Activated CD4-positive, alpha-beta T cell treated with anti-CD3 and anti-CD28 coated beads, Interleukin-2, amount 10 ng/mL, durations not matched to agents 24 days and 14 days (primary cell): Measurements from ENCODE around the gene SLC39A12. TPM values are rescaled to one million over a fixed set of nuclear protein-coding genes. Genes with fewer than 3 reads are reported as not detected.

Experiments
- DNase-seq: peaks from one replicate; pipeline ENCODE4 v3.0.0; 2022
- H3K27ac Mint-ChIP-seq: one replicate; pipeline ENCODE4 v1.8.0; 2022; ENCODE audit warnings: mild to moderate bottlenecking, mixed read lengths
- H3K27me3 Mint-ChIP-seq: one replicate; pipeline ENCODE4 v1.8.0; 2022; ENCODE audit warnings: mixed read lengths
- H3K36me3 Mint-ChIP-seq: one replicate; pipeline ENCODE4 v1.8.0; 2022; ENCODE audit warnings: low read depth, mild to moderate bottlenecking, mixed read lengths
- H3K4me1 Mint-ChIP-seq: one replicate; pipeline ENCODE4 v1.8.0; 2021; ENCODE audit warnings: mixed read lengths
- H3K4me3 Mint-ChIP-seq: one replicate; pipeline ENCODE4 v1.8.0; 2022; ENCODE audit warnings: mild to moderate bottlenecking, moderate library complexity, mixed read lengths
- H3K9me3 Mint-ChIP-seq: one replicate; pipeline ENCODE4 v1.8.0; 2021; ENCODE audit warnings: mixed read lengths
- intact Hi-C: fragments of 100-400 bp; cut with micrococcal nuclease; formaldehyde crosslinking; loops from one replicate; pipeline ENCODE4 v1.15.1; 2023
- total RNA-seq: library from RNA; stranded (reverse); gene quantifications from 2 replicates; pipeline ENCODE4 v1.2.3, GENCODE V29; 2022

SLC39A12 gene
- total RNA-seq, 1 donor from 2014 or later = not detected

DNA sequence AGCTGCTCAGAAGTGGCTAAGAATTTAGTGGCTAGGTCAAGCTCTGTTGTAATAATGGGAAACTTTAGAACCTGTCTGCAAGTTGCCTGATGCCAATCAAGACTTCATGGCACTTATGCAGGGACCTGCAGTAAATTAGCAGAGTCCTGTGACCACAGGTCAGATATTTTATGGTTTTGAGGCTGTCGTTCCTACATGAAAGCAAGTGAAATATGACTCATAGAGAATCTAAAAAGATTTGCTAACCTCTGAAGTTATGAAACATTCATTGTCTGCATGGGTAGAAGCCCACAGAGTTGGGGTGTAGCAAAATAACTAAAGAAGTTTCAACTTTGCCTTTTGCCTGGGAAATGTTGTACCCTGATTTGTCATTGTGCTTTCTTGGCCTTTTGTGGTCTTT is 32.3 kb downstream of the SLC39A12 start:
- Mint-ChIP-seq H3K4me3 (no peak overlapping the region), H3K4me1 (no peaks in the 10 kb centered on the region), H3K36me3 (no peaks in the 10 kb centered on the region), H3K27ac (no peak overlapping the region), H3K9me3 (no peaks in the 10 kb centered on the region), H3K27me3 (no peaks in the 10 kb centered on the region)
- intact Hi-C loops = no loop called here
- no peak for DNase-seq

DNA sequence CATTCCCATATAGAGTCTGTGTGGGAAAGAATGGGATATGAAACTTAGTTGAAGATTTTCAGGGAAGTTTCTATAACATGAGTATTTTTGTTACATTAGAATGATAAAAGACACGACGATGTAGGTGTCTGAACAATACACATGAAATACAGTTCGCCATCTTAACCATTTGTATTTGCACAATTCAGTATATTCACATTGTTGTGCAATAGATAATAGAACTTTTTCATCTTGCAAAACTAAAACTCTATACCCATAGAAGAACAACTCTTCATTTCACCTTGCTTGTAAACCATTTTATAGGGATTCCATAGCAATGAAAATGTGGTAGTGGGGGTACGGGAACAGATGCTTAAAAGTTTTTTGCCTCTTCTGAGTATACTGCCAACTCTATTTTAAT is 32.8 kb downstream of the SLC39A12 start:
- H3K4me3 Mint-ChIP-seq = no peak overlapping the region
- no peaks in the 10 kb centered on the region for H3K4me1 Mint-ChIP-seq
- intact Hi-C loops = no loop called here
- H3K36me3 Mint-ChIP-seq = no peaks in the 10 kb centered on the region
- H3K27ac Mint-ChIP-seq = no peak overlapping the region
- H3K9me3 Mint-ChIP-seq = no peaks in the 10 kb centered on the region
- DNase-seq = no peak
- no peaks in the 10 kb centered on the region for H3K27me3 Mint-ChIP-seq

DNA sequence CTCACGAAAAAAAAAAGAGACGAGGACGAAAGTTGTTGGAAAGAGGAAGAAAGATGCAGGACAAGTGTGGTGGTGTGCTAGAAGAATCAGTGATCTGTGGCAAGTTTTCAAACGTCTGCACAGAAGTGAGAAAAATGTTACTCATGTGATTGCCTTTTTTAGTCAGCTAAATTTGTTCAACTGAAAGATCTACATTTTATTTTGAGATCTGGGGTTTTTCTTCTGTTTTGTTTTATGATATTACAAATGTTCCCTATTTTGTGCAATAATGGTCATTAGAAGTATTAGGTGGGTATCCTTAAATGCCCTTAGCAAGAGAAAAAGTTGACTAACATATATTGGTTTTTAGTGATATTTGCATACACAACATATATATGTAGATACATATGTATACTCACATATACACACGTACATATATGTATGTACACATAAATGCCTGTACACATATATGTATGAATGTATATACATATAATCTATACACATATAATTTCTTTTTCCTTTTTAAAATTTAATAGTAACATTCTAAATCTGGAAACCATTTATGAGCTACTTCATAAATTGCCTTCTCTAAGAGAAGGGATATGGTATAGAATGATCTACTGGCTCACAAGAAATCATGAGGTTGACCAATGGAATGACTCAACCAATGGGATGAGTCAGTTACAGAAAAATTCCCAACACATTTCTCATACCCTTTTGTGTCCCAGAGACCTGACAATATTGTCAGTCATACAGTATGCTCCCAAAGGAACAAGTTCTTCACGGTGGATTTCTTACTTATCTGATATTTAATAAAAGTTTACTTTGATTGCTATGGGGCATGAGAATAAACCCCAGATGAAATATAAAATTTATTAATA is 38.4 kb downstream of the SLC39A12 start:
- Mint-ChIP-seq H3K4me1 (no peaks in the 10 kb centered on the region), H3K9me3 (no peaks in the 10 kb centered on the region), H3K27me3 (no peaks in the 10 kb centered on the region), H3K4me3 (no peak overlapping the region), H3K36me3 (no peaks in the 10 kb centered on the region), H3K27ac (no peak overlapping the region)
- DNase-seq = no peak
- intact Hi-C loops = no loop called here

DNA sequence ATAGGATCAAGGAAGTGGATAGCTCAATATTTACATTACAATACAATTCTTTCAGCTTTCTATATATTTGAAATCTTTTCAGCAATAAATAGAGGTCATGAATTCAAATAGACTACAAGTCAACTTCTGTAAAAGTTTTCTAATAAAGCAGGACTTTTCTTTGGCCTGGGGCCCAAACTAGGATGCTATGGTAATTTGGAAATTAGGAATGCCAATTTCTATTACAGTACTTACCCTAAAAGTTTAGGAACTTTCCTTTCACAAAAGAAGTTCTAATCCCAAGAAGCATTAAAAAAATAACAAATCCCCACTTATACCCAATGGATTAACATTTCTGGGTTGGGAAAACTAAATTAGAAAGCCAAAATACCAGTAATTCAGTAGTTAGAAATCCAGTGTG is 40.5 kb downstream of the SLC39A12 start:
- H3K27ac Mint-ChIP-seq = no peak overlapping the region
- H3K9me3 Mint-ChIP-seq = no peaks in the 10 kb centered on the region
- intact Hi-C loops = no loop called here
- no peaks in the 10 kb centered on the region for H3K36me3 Mint-ChIP-seq
- H3K4me3 Mint-ChIP-seq = no peak overlapping the region
- H3K27me3 Mint-ChIP-seq = no peaks in the 10 kb centered on the region
- no peaks in the 10 kb centered on the region for H3K4me1 Mint-ChIP-seq
- no peak for DNase-seq

DNA sequence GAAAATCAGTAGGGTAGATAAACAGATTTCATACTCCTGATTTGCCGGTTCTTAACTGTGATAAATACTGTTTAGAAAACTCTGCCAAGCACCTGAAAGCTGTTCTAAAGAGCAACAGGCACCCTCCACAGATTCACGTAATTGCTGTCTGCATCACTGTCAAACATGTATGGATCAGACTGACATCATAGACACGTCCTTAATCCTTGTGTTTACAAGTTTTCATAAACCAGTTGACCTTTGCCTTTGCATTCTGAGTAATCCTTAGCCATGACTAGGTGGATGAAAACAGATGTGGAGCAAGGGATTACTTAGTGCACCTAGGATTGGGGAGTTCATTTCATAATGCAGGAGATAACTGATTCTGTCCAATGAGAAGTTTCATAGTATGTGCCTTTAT is 41.6 kb downstream of the SLC39A12 start:
- H3K4me1 Mint-ChIP-seq = no peaks in the 10 kb centered on the region

DNA sequence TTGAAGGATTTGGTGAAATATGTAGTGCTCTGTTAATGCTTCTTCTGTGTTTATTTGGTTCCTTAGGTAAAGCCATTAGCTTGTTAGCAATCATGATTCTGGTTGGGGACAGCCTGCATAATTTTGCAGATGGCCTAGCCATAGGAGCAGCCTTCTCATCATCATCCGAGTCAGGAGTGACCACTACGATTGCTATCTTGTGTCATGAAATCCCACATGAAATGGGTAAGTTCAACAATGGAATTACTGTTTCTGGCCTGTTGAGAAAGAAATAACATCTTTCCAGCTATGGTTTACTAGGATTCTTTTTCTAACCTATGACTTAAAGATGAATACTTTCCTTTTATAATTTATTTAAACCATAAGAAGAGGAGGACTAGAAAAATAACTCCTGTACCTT is 48.9 kb downstream of the SLC39A12 start:
- Mint-ChIP-seq H3K27ac (no peak overlapping the region), H3K4me3 (no peak overlapping the region)

More for the DNA sequence above, 41.6 kb downstream of the SLC39A12 start:
- H3K4me3 Mint-ChIP-seq = no peak overlapping the region
- no peak overlapping the region for H3K27ac Mint-ChIP-seq
- H3K36me3 Mint-ChIP-seq = no peaks in the 10 kb centered on the region
- no peaks in the 10 kb centered on the region for H3K9me3 Mint-ChIP-seq
- no peak for DNase-seq
- H3K27me3 Mint-ChIP-seq = no peaks in the 10 kb centered on the region
- intact Hi-C loops = no loop called here

DNA sequence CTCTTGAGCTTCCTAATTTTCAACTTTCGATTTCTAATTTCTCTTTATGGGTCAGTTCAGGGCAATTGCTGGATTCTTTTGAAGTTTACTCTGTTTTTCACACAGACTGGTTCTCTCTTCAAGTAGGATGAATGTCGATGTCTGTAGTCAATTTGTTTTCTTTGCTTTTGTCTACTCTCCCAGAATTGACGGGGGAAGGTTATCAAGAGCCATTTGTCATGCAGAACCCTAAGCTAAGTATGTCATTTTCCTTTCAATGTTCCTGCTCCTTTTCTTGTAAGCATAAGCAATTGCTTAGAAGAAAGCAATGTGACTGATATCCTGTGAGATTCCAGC is 53.7 kb downstream of the SLC39A12 start:
- no peak overlapping the region for H3K4me3 Mint-ChIP-seq
- H3K36me3 Mint-ChIP-seq = no peaks in the 10 kb centered on the region
- H3K27ac Mint-ChIP-seq = no peak overlapping the region
- H3K9me3 Mint-ChIP-seq = no peaks in the 10 kb centered on the region
- no peaks in the 10 kb centered on the region for H3K4me1 Mint-ChIP-seq
- no peak for DNase-seq
- H3K27me3 Mint-ChIP-seq = no peaks in the 10 kb centered on the region
- intact Hi-C loops = no loop called here

More for the DNA sequence above, 48.9 kb downstream of the SLC39A12 start:
- Mint-ChIP-seq H3K4me1 (no peaks in the 10 kb centered on the region), H3K9me3 (no peaks in the 10 kb centered on the region), H3K27me3 (no peaks in the 10 kb centered on the region), H3K36me3 (no peaks in the 10 kb centered on the region)
- no peak for DNase-seq
- intact Hi-C loops = no loop called here

DNA sequence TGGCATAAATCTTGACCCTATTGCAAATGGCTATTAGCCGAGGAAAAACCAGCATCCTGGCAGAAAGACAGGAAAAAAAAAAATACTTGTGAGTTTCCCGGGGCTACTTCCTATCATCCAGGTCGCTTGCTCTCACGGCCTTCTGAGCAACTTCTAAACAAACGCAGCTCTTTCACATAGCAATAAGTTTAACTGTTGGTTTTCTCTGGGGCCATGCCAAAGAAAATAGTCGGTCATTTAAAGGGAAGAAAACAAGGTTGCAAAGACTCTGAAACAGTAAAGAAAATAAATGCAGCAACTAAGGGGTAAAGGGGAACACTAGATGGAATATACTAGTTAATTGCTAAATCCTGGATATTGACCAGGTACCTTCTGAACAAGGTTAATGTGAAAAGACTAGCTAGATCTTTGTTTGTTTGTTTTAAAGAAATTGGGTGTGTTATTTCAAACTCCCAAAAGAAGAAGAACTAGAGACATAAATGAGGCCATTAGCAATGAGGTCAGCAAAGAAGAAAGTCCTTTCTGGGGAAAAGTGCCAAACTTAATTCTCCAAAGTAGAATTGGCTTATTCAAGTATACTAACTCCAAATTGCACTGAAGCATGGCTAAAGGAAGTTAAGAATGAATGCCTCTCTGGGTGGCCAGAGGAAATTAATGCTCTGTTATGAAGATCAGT is 54.2 kb downstream of the SLC39A12 start:
- Mint-ChIP-seq H3K9me3 (no peaks in the 10 kb centered on the region), H3K36me3 (no peaks in the 10 kb centered on the region), H3K27ac (no peak overlapping the region), H3K27me3 (peaks cover 2% of the 10 kb centered on the region), H3K4me3 (no peak overlapping the region), H3K4me1 (no peaks in the 10 kb centered on the region)
- DNase-seq = no peak
- intact Hi-C loops = no loop called here

DNA sequence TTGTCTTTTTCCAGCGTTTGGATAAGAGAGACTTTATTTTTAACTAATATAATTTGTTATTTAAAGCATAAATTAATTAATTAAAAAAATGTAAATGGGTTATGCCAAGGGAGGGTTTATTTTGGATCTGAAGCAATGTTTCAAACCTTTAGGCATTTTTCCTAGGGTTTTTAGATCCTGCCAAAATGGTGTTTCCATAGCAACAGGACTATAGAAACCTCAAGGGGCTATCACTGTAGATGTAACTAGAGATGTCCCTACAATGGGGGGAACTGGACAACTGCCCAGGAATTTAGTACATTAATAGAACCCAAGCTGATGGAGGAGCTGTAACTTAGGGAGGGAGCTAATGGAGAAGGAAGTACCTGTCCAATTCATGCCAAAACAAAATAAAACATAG is 57.3 kb downstream of the SLC39A12 start:
- H3K4me1 Mint-ChIP-seq = no peaks in the 10 kb centered on the region
- intact Hi-C loops = no loop called here
- no peak overlapping the region for H3K4me3 Mint-ChIP-seq
- H3K36me3 Mint-ChIP-seq = no peaks in the 10 kb centered on the region
- no peak overlapping the region for H3K27ac Mint-ChIP-seq
- DNase-seq = no peak
- no peaks in the 10 kb centered on the region for H3K9me3 Mint-ChIP-seq
- H3K27me3 Mint-ChIP-seq = peaks cover 2% of the 10 kb centered on the region

DNA sequence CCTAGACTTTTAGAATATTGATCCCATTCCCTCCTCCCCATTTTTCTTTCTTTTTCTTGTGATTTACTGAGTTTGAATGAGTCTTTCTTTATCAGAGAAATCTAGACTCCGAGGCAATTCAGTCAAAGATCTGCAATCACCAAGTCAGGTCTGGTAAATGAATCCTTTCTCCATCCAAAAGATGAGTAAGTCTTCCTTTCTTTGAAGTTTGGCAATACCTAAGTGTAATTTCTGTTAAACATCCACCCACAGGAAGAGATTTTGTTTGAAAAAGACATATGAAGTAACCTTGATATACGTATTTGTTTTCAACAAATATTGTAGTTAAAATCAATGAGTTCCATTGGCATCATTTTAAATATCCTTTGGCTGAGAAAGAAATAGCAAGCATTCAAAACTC is 58.3 kb downstream of the SLC39A12 start:
- no peak for DNase-seq
- peaks cover 2% of the 10 kb centered on the region for H3K27me3 Mint-ChIP-seq
- H3K36me3 Mint-ChIP-seq = no peaks in the 10 kb centered on the region
- intact Hi-C loops = no loop called here
- H3K4me1 Mint-ChIP-seq = no peaks in the 10 kb centered on the region
- H3K4me3 Mint-ChIP-seq = no peak overlapping the region
- no peak overlapping the region for H3K27ac Mint-ChIP-seq
- H3K9me3 Mint-ChIP-seq = no peaks in the 10 kb centered on the region

DNA sequence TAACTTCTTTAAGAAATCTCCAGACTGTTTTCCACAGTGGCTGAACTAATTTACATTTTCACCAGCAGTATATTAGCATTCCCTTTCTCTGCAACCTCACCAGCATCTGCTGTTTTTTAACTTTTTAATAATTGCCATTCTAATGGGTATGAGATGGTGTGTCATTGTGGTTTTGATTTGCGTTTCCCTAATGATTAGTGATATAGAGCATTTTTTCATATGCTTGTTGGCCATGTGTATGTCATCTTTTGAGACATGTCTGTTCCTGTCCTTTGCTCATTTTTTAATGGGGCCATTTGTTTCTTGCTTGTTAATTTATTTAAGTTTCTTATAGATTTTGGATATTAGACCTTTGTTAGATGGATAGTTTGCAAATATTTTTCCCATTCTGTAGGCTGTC is 68.8 kb downstream of the SLC39A12 start:
- Mint-ChIP-seq H3K4me1 (no peaks in the 10 kb centered on the region), H3K9me3 (peaks cover 6% of the 10 kb centered on the region), H3K27ac (no peak overlapping the region), H3K4me3 (no peak overlapping the region), H3K27me3 (no peaks in the 10 kb centered on the region), H3K36me3 (no peaks in the 10 kb centered on the region)
- intact Hi-C loops = no loop called here
- DNase-seq = no peak

DNA sequence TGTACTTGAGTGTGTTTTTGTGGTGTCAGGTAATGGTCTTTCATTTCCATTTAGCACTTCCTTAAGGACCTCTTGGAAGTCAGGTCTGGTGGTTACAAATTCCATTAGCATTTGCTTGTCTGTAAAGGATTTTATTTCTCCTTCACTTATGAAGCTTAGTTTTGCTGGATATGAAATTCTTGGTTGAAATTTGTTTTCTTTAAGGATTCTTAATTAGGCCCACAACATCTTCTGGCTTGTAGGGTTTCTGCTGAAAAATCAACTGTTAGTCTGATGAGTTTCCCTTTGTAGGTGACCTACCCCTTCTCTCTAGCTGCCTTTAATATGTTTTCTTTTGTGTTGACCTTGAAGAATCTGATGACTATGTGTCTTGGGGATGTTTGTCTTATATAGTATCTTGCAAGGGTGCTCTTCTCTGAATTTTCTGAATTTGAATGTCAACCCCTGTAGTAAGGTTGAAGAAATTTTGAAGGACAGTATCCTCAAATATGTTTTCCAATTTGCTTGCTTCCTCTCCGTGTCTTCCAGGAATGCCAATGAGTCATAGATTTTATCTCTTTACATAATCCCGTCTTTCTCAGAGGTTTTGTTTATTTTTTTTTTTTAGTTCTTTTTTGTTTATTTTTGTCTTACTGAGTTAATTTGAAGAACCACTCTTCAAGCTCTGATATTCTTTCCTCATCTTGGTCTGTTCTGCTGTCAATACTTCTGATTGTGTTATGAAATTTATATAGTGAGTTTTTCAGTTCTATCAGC is 70.2 kb downstream of the SLC39A12 start:
- Mint-ChIP-seq H3K4me3 (no peak overlapping the region), H3K27me3 (no peaks in the 10 kb centered on the region), H3K9me3 (peaks cover 6% of the 10 kb centered on the region), H3K4me1 (no peaks in the 10 kb centered on the region), H3K36me3 (no peaks in the 10 kb centered on the region), H3K27ac (no peak overlapping the region)
- DNase-seq = no peak
- intact Hi-C loops = no loop called here

DNA sequence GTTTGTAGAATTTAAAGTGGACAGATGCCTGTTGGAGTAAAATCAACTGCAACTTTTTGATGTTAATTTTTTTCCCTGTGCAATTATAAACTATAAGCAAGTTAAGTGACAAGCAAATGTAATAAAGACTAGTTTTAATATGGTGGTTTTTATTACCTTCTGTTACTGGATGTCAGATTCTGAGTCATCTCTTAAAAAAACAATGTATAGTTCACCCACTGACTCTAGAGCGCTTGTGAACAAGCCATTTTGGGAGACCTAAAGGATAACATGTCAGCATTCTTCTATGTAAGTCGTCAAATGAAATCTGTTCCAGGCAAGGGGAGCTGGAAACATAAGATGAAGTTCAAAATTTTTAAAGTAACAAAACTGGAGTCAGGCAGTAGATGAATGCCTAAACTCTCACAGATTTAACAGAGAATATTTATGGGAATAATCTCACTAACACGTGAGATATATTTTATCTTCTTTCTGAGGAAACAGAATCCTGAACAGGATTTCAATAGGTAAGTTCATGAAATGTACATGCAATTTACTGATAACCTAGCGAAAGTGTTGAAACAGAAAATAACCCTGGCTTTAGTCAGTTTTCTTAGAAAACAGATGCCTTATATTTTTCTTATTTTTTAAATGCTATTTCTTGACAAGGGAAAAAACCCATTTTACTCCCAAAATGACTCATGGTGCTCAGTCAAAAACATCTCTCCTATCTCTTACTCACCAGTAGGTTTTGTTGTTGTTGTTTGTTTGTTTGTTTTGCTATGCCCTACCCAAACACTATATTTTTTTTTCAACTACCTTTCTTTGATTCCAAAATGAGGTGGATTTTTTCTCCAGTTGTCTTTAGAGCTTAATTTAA is 91.7 kb downstream of the SLC39A12 start:
- Mint-ChIP-seq H3K27me3 (no peaks in the 10 kb centered on the region), H3K9me3 (no peaks in the 10 kb centered on the region), H3K36me3 (no peaks in the 10 kb centered on the region), H3K4me3 (no peak overlapping the region), H3K4me1 (no peaks in the 10 kb centered on the region), H3K27ac (no peak overlapping the region)
- no peak for DNase-seq
- intact Hi-C loops = no loop called here
